Activated CD4-positive, alpha-beta memory T cell treated with anti-CD3 and anti-CD28 coated beads for 36 hours (primary cell): ENCODE results near the gene NUP50. TPM values are rescaled to one million over a fixed set of nuclear protein-coding genes. Genes with fewer than 3 reads are reported as not detected.

Source experiments
- microRNA-seq: library from miRNA; unstranded; fragments of <30 nt; microRNA quantifications from one replicate; pipeline ENCODE4 v1.2.0, GENCODE V29; 2022; ENCODE audit warnings: borderline number of aligned reads, borderline microRNAs expressed, borderline replicate concordance
- total RNA-seq, 2 experiments: library from RNA; stranded (reverse); gene quantifications; one replicate each; pipeline ENCODE4 v1.2.3, GENCODE V29; 2021

The NUP50 gene
- total RNA-seq, 2 experiments from 2014 or later = 150 to 156 TPM

Small RNAs within 50 kb of the gene (microRNA-seq; reads per million reads assigned to microRNA genes)
- 13.4 reads per million, percentile 38 among the genes with 10 or more reads in this experiment for gene MIR1249

Other genes with a start within 250 kb of the NUP50 start
- gene PHF21B, start 153.9 kb upstream of the NUP50 start, total RNA-seq = not detected
- 10 to 100 TPM; 31.1 to 31.9 TPM for gene KIAA0930, start 77.0 kb downstream of the NUP50 start, total RNA-seq
- gene UPK3A, start 121.0 kb downstream of the NUP50 start, total RNA-seq = not detected
- gene FAM118A, start 146.0 kb downstream of the NUP50 start, total RNA-seq = 10 to 100 TPM; 55.0 to 56.5 TPM
- gene SMC1B, start 249.7 kb downstream of the NUP50 start, total RNA-seq = 1 to 10 TPM; 1.1 TPM
- 1 to 10 TPM; 7.7 to 9.4 TPM for gene RIBC2, start 249.8 kb downstream of the NUP50 start, total RNA-seq